Measurements from ENCODE around the gene HMX1. TPM values are rescaled to one million over a fixed set of nuclear protein-coding genes. Genes with fewer than 3 reads are reported as not detected.

Gene HMX1
- total RNA-seq, 1 donor from 2014 or later, result not detected

DNA sequence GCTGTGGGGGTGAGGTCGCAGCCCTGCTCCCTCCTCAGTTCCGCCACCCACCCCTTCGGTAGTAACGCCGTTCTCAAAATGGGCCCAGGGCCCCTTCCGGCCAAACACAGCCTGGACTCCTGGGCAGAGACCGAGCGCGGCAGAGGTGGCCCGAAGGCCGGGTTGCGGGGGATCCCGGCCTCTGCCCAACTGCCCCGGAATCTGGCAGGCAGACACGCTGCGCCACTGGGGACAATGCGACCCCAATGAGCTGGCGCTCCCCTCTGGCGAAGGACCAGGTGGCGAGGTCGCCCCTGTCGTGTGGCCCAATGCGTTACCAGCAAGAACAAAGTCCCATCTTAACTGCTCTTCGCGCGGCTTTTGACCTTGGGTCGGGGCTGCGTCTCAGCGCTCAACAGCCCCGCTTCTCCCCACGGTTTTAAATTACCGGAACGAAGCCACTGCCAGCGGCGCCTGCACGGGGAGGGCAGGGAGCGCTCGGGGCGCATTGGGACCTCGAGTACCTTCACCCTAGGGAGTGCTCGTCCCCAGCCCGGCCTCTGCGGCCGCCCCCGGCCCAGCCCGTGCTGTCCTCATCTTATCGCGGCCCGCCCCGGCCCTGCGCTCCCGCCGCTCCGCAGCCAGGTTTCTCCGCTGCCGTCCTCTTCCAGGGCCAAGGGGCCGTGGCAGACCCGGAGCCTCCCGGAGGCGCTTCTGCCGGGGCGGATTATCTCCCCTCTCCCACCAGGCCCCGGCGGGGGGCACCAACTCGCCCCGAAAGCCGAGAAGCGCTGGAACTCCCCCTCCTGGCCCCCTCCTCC lies 22.2 kb upstream of the HMX1 start:
- DNase-seq (ENCODE audit: low spot score in 2 of 2), result no peak
- no peak for FAIRE-seq

DNA sequence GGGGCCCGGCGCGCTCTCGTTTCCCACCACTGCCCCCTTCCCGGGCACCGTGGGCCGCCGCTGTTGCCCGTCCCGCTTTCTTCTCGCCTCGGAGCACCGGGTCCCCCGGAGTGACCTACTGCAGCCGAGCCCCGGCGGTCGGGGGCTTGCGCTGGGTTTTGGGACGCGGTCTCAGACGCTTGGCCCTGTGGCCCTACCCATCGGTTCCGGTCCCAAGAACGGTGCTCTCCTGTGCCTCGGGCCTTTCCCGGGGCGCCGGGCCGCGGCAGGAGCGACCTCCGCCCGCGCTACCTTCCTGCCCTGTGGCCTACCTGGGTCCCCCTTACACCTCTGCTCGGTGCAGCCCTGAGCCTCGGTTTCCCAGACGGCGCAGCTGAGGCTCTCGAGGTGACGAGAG lies 21.6 kb upstream of the HMX1 start:
- FAIRE-seq (no peak), DNase-seq (ENCODE audit: low spot score in 2 of 2) (no peak)

DNA sequence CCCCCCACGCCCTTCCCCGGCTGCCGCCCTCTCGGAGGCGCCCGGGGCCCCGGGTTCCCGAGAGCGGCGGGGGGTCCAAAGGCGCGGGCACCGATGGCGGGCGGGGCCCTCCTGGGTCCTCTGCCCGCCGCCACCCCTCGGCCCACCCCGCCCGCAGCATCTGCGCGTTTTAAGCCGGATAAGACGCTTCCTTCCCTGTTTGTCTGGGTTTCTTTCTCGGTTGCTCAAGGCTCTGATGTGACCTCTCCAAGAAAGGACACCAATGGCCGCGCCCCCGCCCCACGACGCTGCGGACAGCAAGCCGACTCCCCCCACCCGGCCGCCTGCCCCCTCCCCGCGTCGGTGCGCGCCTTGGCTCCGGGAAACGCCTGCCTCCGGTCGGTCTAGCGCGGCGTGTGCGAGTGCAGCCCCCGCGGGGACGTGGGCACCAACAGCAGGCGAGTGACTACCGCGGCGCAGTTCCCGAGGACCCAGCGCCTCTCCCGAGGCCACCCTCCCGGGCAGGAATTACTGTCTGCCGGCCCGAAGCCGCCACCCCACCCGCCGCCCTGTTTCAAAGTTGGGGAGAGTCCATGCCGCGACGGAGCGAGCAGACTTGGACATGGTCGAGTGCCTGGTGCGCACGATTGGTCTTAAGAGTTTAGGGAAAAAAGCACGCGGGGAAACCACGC lies 21.1 kb upstream of the HMX1 start:
- DNase-seq (ENCODE audit: low spot score in 2 of 2) (no peak), FAIRE-seq (no peak)

DNA sequence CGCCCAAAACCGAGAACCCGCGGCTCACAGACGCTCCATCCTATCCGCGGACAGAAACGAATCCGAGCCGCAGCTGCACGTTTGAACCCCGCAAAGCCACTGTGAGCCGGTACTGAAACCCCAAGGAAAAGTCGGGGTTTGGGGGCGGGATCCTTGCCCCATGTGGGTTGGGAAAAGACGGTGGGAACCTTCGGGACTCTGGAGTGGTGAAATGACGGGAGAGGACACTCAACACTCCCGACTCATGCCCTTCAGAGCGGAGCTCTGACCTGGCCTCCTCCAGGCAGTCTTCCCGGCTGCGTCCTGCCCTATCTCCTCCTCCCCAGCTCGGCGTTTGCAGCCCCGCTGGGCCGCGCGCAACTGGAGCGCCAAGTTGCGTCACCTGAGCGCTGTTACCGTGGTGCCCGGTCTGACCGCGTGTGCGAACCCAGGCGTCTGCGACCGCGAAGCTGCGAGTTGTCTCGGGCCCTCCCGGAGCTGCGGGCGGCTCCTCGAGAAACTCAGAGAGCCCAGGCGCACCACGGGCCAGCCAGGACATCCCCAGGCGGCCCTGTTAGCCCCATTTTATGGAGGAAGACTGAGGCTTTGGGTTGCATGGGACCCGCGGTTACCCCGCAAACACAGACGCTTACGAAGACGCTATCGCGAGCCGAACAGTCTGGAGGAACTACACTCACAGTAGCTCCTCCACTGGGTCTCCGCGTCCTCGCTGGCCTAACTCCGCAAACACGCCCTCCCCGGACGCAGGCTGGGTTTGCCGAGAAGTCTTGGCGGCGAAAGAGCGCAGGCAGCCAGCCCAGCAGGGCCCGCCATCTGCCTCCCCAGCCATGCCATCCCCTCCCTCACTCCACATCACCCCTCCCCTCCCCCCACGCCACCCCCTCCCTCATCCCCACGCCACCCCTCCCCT lies 20.3 kb upstream of the HMX1 start:
- DNase-seq (ENCODE audit: low spot score in 2 of 2) (no peak), FAIRE-seq (no peak)

DNA sequence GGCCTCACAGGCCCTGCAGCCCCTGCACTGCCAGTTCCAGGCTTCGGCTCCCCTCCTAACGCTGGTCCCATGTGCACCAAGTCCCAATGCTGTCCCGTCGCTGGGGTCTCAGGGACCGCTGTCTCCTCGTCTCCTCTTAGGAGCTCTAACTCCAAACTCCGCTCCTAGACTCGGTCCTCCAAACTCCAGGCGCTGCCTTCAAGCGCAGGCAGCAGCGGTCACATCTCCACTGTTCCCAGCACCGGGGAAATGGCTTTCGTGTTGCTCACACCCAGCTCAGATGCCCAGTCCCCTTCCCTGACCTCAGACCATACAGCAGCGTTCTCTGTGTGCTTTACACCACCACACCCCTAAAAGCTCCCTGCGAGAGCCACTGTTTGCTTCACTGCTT lies 19.6 kb upstream of the HMX1 start:
- FAIRE-seq, result no peak

DNA sequence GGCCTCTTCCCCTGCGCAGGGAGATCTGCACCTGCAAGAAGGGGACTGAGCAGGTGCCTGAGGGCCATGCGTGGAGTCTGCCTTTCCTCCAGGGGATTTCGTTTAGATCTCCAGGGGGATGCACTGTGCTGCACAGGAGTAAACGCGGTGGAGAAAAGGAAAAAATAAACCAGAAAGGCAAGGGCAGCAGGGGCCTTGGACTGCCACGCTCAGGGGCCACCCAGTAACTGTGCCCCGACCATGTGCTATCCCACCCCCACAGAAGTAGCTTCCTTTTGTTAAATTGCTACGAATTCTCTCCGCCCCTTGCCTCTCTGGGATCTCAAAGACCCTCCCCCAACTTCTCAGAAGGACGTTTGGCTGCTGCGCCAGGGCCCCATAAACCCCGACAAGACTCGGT lies 17.2 kb upstream of the HMX1 start:
- DNase-seq (ENCODE audit: low spot score in 2 of 2) (no peak), FAIRE-seq (no peak)

More for the DNA sequence above, 19.6 kb upstream of the HMX1 start:
- DNase-seq (ENCODE audit: low spot score in 2 of 2), result no peak

DNA sequence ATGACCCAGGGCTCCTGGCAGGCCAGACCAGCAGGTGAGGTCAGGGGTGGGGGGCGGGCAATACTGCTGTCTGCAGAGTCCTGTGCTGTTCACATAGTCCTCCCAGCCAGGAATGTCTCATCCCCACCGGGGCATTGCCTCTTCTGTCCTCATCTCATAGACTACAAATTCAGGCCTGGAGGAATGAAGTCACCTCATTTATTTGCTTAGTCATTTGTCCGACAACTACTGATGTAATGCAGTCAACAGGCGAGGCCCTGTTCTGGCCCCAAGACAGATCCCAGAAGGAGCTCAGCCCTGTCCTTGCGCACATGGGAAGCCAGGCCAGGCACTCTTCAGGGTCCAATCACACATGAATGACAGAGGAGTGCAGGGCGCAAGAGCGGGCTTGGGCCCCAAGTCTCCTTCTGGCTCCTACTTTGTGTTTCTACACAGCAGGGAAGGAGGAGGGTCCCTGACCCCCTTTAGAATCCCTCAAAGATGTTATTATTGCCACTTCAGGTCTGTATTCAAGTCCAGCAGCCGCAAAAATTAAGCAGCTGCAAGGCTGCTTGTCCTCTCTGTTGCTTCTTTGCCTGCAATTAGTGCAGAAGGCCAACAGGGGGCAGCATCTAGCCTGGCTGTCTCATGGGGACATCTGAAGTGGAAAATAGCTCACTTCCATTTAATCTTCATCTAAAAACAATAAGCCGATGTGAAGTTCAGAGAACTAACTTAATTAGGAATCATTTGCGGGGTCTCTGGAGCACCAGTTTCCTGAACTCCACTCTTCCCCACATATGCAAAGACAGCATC lies 15.2 kb upstream of the HMX1 start:
- FAIRE-seq, result no peak

DNA sequence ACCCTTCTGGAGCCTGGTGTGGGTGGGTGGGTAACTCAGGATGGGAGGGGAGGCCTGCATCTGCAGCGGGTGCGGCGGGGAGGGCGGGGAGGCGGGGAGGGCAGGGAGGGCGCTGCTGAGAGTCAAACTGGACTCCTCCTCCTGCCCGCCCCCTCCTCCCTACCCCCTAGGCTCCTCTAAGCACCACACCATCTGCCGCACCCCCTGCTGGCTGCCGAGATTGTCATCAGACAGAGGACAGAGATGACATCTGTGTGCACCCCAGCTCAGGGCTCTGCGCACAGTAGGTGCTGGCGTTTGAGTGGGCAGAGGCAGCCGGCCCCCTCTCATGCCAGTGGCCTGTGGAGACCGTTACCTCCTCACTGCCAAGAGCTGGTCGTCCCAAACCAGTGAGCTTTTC lies 10.6 kb upstream of the HMX1 start:
- DNase-seq (ENCODE audit: low spot score in 2 of 2) (no peak), FAIRE-seq (no peak)

More for the DNA sequence above, 15.2 kb upstream of the HMX1 start:
- DNase-seq (ENCODE audit: low spot score in 2 of 2), result no peak

DNA sequence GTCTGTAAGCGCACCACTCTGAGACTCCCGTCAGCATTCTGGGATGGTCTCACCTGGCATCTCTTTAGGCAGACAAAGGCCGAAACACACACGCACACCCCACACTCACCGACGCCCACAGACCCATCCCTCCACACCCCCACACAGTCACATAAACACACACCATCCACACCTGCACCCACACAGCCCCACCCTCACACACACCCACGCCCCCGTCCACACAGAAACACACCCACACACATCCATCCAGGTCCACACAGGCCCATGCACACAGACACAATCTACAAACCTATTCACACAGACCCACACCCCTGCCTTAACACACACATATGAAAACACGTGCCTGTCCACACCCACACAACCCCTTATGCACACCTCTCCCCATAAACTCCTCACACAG lies 9.2 kb upstream of the HMX1 start:
- no peak for DNase-seq (ENCODE audit: low spot score in 2 of 2)
- FAIRE-seq, result no peak

DNA sequence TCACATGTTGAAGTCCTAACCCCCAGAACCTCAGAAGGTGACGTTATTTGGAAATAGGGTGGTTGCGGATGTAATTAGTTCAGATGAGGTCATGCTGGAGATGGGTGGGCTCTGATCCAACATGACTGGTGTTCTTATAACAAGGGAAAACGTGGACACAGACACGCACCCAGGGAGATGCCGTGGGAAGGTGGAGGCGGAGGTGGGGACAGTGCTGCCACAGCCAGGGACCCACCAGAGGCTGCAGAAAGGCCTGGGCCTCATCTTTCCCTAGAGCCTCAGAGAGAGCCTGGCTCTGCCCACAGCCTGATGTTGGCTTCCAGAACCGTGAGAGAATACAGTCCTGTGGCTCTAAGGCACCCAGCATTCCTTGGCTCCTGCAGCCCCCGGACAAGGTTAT lies 7.9 kb upstream of the HMX1 start:
- DNase-seq (ENCODE audit: low spot score in 2 of 2) (no peak), FAIRE-seq (no peak)

DNA sequence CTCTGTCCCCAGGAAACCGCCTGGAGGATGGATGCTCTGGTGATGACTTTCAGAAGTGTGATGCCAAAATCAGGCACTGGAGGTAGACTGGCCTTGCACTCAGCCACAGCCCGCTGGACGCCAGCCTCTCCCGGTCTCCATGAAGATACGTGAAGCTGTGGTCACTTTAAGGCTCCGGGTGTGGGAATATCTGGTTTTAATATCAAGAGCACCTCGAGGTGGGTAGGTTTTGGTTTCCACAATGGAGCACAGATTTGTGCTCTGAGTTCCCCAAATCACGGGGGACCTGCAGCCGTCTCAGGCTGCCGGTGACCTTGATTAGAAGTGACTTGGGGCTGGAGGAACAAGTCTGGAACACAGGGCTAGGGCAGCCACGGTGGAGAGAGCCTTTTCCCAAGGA lies 6.8 kb upstream of the HMX1 start:
- FAIRE-seq, result no peak
- no peak for DNase-seq (ENCODE audit: low spot score in 2 of 2)

DNA sequence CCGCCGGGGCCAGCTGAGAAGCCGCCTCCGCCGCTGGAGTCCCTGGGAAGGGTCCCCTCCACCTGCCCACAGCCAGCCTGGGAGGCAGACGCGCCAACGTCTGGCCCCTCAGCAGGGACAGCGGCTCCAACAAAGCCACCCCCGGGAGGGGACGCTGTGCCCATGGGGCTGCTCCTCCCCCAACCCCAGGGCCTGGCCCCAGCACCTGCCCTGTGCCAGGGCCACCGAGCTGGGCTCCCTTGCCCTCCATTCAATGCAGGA lies 6.1 kb upstream of the HMX1 start:
- DNase-seq (ENCODE audit: low spot score in 2 of 2) (no peak), FAIRE-seq (no peak)

DNA sequence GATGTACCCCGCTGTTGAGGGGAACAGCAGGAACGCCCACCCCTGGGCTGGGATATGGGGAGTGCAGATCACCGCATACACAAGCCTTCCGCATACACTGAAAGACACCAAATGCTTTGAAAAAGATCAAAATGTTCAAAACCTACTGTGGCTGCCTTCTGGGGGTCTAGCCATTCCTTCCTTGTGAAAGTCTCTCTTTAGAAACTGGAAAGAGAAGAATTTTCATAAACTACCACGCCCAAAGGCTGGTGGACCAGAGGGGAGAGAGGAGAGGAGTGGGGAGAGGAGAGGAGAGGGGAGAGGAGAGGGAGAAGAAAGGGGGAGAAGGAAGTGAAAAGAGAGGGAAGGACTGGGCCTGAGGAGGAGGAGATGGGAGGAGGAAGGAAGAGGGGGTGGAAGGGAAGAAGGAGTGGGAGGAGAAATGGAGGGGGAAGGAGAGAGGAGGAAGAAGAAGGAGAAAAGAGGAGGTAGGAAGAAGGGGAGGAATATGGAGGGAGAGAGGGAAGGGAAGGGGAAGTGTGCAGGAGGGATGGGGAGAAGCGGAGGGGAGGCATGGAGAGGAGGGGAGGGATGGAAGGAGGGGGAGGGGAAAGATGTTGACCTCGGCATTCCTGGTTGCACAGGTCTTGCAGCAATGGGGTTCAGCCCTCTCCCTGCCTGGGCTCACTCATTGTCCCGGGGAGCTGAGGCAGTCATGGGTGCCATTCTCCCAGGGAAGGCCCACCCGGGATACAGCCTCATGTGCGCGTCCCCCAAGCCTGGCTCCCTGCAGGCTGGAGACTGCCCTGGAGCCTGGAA lies 5.5 kb upstream of the HMX1 start:
- DNase-seq (ENCODE audit: low spot score in 2 of 2), result no peak
- FAIRE-seq, result no peak

DNA sequence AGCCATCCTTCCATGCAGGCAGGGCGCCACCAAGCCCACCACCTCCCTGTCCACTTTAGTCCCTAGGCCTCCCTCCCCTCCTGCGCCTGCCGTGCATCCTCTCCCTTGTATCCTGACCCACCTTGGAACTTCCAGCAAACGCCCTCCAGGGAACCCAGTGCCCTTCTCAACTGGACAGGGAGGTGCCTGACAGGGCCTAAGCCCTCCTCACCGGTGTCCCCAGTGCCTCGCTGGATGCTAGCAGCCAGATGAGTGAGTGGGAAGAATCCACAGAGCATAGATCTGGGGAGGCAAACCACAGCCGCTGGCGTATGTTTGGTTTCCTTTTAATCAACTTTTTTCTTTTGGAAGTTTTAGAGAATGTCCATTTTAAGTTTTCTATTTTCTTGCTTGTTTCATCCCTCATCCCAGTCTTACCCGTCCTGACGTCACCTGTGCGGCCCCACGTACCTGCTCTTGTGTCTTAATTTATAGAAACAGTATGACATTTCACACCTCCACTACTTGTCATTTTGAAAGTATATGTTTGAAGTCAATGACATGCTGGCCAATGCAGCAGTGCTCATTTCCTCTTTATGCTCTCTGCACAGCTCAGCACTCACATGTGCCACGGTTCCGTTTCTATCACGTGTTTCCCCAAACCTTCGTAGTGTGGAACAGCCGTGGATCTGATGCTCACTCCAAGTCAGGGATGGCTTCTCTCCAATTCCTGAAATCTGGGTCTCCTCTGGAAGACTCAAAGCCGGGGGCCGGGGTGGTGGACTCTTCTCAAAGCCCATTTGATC lies 3.4 kb upstream of the HMX1 start:
- DNase-seq (ENCODE audit: low spot score in 2 of 2) (no peak), FAIRE-seq (no peak)

DNA sequence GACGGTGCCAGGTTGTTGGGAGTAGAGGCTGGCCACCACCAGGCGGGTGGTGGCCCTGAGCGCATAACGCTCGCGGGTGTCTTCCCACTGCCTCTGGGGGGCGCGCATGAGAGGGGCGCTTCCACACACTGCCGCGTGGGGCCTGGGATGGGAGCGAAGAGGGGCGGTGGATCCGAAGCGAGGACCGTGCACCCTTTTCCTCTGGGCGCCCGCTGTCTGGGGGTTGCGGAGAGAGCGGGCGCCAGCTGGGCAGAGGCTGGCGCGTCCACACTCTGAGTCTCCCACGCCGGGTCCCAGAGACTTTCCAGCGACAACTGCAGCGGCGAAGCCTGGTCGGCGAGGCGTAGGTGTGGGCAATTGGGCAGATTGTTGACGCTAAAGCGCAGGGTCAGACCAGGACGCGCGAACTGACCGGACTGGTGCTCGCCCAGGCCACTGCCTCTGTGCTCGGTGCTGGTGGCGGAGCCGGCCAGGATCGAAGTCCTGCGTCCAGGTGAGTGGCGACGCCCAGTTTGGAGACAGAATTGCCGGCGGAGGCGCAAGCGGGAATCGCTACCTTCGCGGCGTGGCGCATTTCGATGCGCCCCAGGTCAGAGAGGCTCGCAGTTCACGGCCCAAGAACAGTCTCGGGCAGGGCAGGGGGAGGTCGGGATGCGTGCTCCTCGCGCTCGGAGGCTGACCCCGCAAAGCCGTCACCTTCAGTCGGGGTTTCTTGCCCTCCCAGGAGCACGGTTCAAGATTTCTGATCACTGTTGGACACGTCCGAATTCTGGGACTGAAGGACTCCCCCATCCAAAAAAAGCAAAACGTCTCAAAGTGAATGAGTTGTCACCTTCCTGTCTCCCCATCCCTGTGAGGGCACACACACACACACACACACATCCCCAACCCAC lies 2.6 kb upstream of the HMX1 start:
- DNase-seq (ENCODE audit: low spot score in 2 of 2) (no peak), FAIRE-seq (no peak)

DNA sequence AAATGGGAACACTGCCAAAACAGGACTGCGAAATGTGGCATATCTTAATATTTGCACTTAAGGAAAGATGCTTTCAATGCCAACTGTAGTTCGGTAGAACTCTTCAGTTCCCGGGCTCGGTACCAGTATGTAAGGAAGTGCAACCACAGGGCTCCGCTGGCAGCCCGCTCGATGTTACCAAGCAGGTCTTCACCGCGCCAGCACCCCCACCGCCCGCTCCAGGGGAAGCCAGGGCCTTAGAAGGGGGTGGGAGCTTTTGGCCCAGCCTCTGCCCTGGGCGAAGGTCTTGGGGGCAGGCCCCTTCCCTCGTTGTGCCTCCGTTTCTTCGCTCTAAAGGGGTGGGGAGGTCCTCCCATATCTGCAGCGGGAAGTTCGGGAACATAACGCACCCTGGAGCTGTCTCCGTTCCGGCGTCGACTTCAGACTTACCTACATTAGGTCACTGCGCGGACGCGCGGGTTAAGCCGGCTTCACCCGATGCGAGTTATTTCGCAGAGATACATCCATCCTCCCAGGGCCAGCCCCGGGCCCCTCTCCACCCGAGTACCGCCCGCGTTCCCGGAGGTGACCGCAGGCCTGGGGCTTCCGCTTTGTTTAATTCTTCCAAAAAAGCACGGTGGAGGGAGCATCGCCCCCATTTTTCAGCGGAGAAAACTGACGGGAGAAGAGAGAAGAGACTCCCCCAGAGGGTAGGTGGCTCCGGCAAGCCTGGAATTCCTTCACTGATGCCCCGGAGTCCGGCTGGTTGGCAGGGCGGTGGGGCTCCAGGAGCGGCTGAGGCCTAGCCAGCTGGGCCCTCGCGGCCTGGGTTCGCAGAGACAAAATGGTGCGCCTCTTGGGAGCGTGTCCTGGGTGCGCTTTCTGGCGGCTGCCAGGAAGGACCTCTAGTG lies 1.0 kb upstream of the HMX1 start:
- FAIRE-seq (no peak), DNase-seq (ENCODE audit: low spot score in 2 of 2) (no peak)

Measured in frontal cortex (tissue), 4 donors.